SK-N-MC (cell line): ENCODE results near the gene LATS2.

Source experiments
- DNase-seq: peaks from one replicate; pipeline ENCODE4 v3.0.0-alpha.2; 2011; ENCODE audit warnings: low read depth, low spot score
- H3K27ac ChIP-seq: fragments of 200-600 bp; sonication (generic); 2 replicates; pipeline ENCODE4 v1.5.1; 2016; ENCODE audit warnings: mixed run types
- H3K36me3 ChIP-seq: fragments of 200-600 bp; sonication (generic); 2 replicates; pipeline ENCODE4 v1.6.1; 2017; ENCODE audit warnings: antibody characterized with exemption, low read length, mixed read lengths; ENCODE audit not compliant: insufficient read depth
- H3K4me3 ChIP-seq: fragments of 200-600 bp; sonication (generic); 2 replicates; pipeline ENCODE4 v1.5.1; 2016
- H3K9ac ChIP-seq: fragments of 200-600 bp; sonication (generic); 2 replicates; pipeline ENCODE4 v1.8.0; 2017; ENCODE audit warnings: mixed run types, mixed read lengths; ENCODE audit not compliant: insufficient read length
- H3K9me3 ChIP-seq: fragments of 200-600 bp; sonication (generic); 2 replicates; pipeline ENCODE4 v1.6.1; 2017; ENCODE audit warnings: low read depth, mild to moderate bottlenecking, antibody characterized with exemption, low read length, moderate library complexity, mixed read lengths
- EZH2 ChIP-seq: fragments of 200-600 bp; sonication (generic); IDR thresholded peaks from one replicate; pipeline ENCODE4 v1.6.1; 2017; ENCODE audit warnings: antibody characterized with exemption
- FOXP2 ChIP-seq: optimal IDR thresholded peaks from 2 replicates; pipeline ENCODE3; 2011; ENCODE audit warnings: mild to moderate bottlenecking, moderate library complexity; ENCODE audit not compliant: insufficient read depth; ENCODE audit errors: extremely low read length, control extremely low read depth
- POLR2AphosphoS5 ChIP-seq: IDR thresholded peaks from 2 replicates; pipeline ENCODE4 v1.6.1; 2012; ENCODE audit warnings: mild to moderate bottlenecking, low read depth, low read length, borderline replicate concordance

LATS2 gene

GRCh38 chr13:21047591-21048282, 13.6 kb downstream of the LATS2 start:
- Histone ChIP-seq H3K9me3 (no peaks in the 10 kb centered on the region), H3K4me3 (no peak overlapping the region), H3K9ac (no peak overlapping the region), H3K27ac (no peak overlapping the region), H3K36me3 (peaks cover 17% of the 10 kb centered on the region)
- DNase-seq = no peak
- TF ChIP-seq FOXP2 (no peak), EZH2 (no peak), POLR2AphosphoS5 (no peak)

DNA sequence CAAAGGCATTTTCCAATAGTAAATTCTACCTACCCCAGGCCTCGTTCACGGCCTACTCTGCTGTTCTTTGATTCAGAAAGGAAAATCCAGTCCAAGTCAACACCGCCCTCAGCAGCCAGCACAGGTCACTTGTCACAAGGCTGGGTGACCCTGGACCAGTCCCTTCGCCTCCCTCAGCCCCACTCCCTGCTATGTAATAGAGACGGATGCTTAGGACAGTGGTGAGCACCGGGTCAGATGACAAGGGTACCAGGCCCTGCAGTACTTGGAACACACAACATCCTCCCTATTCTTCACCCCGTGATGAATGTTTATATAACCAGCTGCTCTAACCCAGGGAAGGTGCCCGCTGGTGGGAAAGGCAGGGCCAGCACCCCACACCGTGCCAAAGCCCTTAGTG, 14.3 kb downstream of the LATS2 start:
- H3K36me3 ChIP-seq = peaks cover 17% of the 10 kb centered on the region
- H3K27ac ChIP-seq = no peak overlapping the region
- no peak for DNase-seq
- TF ChIP-seq POLR2AphosphoS5 (no peak), FOXP2 (no peak), EZH2 (no peak)
- no peaks in the 10 kb centered on the region for H3K9me3 ChIP-seq
- H3K9ac ChIP-seq = no peak overlapping the region
- H3K4me3 ChIP-seq = no peak overlapping the region

DNA sequence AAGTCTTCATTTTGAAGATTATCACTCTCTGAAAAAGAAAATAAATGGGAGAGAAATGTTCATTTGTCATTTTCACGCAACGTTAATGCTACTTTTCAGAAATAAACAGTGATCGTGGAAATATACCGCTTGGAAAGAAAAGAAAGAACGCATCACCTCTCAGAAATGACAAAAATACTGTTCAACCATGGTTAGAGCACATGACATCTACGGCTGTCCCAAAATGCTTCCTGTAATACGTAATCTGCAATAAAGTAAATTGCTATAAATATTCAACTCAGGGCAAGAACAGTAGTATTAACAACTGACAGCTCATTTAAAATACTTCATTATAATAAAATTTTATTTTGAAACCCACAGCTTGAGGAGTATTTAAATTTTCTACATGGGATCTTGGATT, 15.2 kb downstream of the LATS2 start:
- no peak overlapping the region for H3K27ac ChIP-seq
- TF ChIP-seq POLR2AphosphoS5 (no peak), FOXP2 (no peak), EZH2 (no peak)

DNA sequence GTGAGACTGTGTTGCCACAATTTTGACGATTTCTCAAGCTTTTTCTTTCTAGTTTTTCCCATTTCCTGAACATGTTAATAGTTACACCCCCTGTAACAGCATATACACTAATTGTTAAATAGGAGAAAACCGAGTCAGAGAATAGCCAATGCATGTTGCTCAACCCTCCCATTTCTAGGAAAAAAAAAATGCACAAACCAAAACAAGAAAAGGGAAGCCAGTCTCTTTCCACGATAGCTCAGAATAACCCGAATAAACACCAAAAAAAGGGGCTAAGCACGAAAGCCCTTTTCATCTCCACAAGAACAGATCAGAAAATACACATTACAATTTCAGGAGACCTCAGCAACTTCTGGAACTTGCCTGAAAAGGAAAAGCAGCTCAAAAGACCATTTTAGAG, 16.3 kb downstream of the LATS2 start:
- Histone ChIP-seq H3K4me3 (no peak overlapping the region), H3K9ac (no peak overlapping the region), H3K9me3 (no peaks in the 10 kb centered on the region), H3K27ac (no peak overlapping the region), H3K36me3 (peaks cover 17% of the 10 kb centered on the region)
- TF ChIP-seq EZH2 = no peak
- TF ChIP-seq POLR2AphosphoS5 = no peak
- TF ChIP-seq FOXP2 = no peak
- DNase-seq = no peak

More for the DNA sequence above, 15.2 kb downstream of the LATS2 start:
- H3K36me3 ChIP-seq = peaks cover 17% of the 10 kb centered on the region
- H3K4me3 ChIP-seq = no peak overlapping the region
- no peak overlapping the region for H3K9ac ChIP-seq
- no peaks in the 10 kb centered on the region for H3K9me3 ChIP-seq
- DNase-seq = no peak

DNA sequence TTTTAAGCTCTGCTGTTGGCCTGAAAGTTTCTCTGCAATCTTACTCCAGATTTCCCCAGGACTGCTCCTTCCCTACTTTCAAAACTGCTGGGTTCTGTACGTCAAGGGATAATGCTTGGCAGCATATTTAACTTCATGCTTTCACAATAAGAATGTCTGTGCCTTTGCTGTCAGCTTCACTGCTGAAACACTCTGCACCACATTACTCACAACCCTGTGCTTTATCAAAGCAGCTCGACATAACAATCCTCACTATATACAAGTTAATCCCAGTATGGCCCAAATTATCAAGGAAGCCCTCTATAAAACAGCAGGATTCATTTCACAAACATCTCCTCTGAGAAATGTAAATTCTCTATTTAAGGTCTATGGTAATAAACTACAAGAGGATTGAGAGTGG, 17.5 kb downstream of the LATS2 start:
- Histone ChIP-seq H3K9ac (no peak overlapping the region), H3K36me3 (peaks cover 17% of the 10 kb centered on the region), H3K4me3 (0 out of 2 replicates have a peak overlapping the region, but pooled peaks have one; percentile 36), H3K27ac (peak overlapping the region; percentile 4; the same call in 1 of the 2 replicates), H3K9me3 (no peaks in the 10 kb centered on the region)
- DNase-seq = no peak
- TF ChIP-seq EZH2 = no peak

GRCh38 chr13:21040120-21040826, 21.1 kb downstream of the LATS2 start:
- TF ChIP-seq FOXP2 = no peak
- TF ChIP-seq EZH2 = no peak
- no peak for TF ChIP-seq POLR2AphosphoS5
- H3K36me3 ChIP-seq = peaks cover 11% of the 10 kb centered on the region

DNA sequence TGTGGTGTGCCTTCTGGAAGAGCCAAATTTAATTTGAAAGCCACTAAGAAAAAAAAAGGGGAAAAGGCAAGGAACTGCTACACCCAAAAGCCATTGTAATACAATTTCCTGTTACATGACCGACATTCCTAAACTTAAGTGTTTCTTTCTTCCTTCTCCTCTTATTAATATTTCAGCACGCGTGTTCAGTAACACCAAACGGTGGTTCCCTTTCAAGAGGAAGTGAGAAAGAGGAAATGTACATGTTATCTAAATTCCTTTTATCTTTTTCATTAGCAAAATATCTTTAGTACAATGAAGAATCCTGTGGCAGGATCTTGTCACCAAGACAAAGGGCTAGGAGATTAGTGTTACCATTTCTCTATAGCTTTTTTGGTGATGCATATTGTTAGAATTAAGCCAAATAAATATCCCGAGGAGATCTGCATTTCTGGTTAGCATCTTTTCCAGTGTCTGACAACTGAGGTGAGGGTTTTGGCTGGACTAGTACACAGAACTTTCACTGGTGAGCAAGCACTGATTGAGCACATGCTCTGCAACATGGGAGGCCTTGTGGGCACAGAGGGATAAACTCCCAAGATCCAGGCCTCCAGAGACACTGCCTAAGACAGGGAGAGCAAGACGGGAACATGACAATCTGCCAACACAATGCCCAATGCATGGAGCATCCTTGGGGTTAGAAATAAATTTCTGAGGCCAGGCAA, 22.1 kb downstream of the LATS2 start:
- H3K27ac ChIP-seq = no peak overlapping the region
- DNase-seq = no peak

More at GRCh38 chr13:21040120-21040826, 21.1 kb downstream of the LATS2 start:
- H3K9ac ChIP-seq = no peak overlapping the region
- no peak overlapping the region for H3K27ac ChIP-seq
- DNase-seq = no peak
- no peaks in the 10 kb centered on the region for H3K9me3 ChIP-seq
- H3K4me3 ChIP-seq = no peak overlapping the region

GRCh38 chr13:21037656-21038055, 23.7 kb downstream of the LATS2 start:
- no peak overlapping the region for H3K9ac ChIP-seq
- no peaks in the 10 kb centered on the region for H3K9me3 ChIP-seq
- DNase-seq = no peak
- H3K4me3 ChIP-seq = no peak overlapping the region
- no peaks in the 10 kb centered on the region; the same call in 1 of the 2 replicates for H3K36me3 ChIP-seq
- TF ChIP-seq EZH2 (no peak), FOXP2 (no peak), POLR2AphosphoS5 (no peak)
- H3K27ac ChIP-seq = no peak overlapping the region

More for the DNA sequence above, 22.1 kb downstream of the LATS2 start:
- Histone ChIP-seq H3K9me3 (no peaks in the 10 kb centered on the region), H3K4me3 (no peak overlapping the region), H3K9ac (no peak overlapping the region), H3K36me3 (peaks cover 5% of the 10 kb centered on the region)
- no peak for TF ChIP-seq FOXP2
- TF ChIP-seq EZH2 = no peak
- peak; percentile 17; the same call in 1 of the 2 replicates for TF ChIP-seq POLR2AphosphoS5
